ENCODE measurements around the gene ALPP.
"Not testable (repeated sequence)": the region's sequence is repeated elsewhere in the genome, so short reads cannot be mapped to it uniquely, and the experiment has no call there.

ALPP gene

DNA sequence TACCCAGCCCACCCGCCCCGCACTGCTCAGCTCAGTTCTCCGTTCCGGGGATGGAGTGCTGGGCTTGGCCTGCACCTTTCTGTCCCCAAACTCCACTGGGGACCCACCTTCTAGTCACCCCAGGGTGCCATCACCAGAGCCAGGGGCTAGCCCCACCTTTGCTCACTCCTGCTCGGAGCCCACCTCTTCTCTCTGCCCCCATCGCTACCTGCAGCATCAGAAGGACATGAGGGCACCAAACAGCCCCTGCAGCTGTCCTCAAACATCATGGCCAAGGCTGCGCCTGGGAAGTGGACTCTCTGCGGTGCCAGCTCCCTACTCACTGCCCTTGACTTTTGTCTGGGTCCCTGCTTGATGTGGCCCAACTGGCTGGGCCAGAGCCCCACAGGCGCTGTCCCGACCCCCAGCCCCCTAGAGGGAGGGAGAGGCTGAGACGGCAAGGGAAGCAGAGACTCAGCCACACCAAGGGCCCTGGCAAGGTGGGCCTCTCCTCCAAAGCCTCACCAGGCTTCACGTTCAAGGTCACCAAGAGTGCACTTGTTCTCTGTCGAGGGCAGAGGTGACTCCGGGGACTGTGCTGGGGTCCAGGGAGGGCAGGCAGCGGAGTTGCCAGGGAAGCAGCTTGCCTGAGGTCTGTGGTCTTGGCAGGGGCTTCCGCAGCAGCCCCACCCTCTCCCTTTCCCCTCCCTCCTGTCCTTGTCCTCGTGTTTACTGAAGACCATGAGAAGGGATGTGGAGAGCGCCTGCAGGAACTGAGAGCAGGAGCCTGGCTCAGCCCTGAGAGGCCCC lies 13.6 kb upstream of the ALPP start:
- DNase-seq: not testable (repeated sequence)

DNA sequence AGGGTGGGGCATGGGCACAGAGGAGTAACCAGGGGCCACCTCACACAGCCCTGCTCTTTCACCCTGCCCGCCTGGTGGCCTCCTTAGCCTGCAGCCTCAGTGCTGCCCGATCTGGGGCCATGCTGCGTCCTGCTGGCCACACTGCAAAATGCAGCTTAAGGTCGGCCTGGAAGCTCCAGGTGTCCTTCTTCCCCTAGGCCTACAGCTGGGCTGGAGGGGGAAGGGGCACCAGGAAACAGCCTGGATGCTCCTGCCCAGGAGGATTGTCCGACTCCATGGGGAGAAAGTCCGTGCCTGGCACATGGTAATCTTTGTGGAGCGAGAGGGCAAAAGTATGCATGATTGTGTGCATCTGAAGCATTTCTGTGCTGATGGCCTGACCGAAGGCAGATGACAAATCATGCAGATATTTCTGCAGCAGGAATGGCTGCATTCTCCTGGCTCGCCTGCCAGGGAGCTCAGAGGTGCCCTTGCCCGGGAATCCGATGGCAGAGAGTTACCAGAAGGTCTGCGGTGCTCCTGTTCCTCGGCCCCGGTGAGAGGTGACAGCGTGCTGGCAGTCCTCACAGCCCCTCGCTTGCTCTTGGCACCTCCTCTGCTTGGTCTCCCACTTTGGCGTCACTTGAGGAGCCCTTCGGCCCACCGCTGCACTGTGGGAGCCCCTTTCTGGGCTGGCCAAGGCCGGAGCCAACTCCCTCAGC lies 12.8 kb upstream of the ALPP start:
- peak; percentile 41 for DNase-seq

DNA sequence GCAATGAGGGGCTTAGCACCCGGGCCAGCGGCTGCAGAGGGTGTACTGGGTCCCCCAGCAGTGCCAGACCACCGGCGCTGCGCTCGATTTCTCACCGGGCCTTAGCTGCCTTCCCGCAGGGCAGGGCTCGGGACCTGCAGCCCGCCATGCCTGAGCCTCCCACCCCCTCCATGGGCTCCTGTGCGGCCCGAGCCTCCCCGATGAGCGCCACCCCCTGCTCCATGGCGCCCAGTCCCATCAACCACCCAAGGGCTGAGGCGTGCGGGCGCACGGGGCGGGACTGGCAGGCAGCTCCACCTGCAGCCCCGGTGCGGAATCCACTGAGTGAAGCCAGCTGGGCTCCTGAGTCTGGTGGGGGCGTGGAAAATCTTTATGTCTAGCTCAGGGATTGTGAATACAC lies 12.1 kb upstream of the ALPP start:
- not testable (repeated sequence) for DNase-seq

DNA sequence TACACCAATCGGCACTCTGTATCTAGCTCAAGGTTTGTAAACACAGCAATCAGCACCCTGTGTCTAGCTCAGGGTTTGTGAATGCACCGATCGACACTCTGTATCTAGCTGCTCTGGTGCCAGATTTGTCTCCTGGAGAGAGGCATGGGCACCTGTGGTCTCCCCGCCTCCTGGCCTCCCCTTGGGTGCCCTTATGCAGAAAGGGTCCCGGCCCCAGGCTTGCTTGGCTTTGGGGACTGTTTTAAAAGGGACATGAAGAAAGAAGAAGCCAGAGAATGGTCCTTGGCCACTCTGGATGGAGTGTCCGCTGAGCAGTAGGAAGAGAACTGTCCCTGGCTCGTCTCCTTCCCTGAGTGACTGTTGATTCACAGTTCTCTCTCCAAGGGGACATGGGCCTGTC lies 11.5 kb upstream of the ALPP start:
- no peak for DNase-seq

DNA sequence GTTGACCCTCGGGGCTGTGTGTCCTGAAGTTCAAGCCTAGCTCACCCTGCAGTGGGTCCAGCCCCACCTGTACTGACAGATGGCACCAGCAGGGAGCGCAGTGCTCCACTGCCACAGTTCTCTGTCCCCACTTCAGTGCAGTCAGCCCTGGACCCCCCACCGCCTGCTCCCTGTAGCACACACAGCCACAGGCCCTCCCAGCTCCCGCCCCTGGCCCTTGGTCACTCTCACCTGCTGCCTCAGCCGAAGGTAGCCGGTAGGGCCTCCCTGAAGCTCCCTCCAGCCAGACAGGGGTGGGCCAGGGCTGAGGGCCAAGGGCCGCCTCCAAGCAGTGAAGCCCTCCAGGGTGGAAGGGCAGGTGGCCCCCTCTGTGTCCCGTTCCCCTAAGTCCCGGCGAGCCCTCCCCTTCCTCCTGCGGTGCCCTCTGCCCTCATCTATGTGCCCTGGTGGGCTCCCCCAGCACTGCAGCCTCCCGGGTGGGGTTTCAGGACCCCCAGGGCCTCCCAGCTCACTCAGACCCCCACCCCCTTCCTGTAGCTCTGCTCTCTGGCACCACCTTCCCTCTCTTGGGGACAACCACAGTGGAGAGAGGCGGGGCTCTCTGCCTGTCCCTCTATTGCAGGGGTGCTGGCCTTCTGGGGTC lies 10.8 kb upstream of the ALPP start:
- DNase-seq: no peak

DNA sequence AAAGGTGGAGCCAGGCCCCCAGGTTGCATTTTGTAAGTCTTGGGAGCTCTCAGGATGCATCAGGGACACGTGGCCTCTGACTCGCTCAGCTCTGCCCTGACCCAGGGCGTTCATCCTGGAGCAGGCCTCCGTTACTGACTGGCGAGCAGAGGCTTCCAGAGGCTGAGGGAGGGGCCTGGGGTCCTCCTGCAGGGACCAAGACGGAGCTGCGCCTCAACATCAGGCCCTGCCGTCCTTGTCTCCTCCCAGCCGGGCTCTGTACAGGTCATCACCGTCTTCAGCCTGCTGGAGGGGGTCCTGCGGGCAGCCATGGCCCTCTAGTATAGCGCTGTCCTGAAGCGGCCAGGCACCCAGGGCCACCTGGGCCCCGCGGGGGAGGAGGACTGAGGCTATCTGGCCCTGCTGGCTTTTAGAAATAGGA lies 10.2 kb upstream of the ALPP start:
- DNase-seq: no peak

DNA sequence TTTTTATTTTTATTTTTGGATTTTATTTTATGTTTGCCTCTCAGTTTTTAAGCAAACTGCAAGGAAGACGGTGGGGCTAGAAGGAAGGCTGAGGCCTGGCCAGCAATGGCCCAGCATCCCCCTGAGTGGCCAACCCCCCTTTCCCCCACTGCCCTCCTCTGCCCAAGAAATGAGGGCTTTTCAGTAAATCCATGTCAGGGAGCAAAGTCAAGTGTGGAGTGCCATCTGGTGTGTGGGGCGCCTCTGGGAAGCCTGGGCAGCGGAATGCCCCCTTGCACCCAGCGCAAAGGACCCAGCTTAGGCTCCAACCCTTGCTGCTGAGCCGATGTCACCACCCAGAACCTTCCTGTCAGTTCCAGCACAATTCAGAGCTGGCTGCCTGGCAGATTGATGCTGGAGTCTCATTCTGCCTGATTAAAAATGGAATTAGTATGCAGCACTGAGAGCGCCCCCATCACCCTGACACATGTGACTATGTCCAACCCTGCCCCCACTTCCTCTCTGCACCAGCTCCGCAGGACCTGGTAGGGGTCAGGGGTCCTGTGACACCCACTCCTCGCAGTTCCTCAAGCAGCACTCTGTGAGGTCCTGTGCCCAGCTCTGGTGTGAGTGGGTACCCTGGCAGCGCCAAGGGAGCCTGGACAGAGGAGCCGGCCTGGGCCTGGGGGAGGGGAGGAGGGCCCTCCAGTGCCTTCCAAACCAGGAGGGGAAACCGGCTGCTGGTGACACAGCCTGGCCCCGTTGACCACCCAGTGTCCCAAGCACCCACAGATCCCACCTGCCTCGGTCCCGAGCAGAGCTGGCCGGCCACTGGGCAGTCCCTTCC lies 9.2 kb upstream of the ALPP start:
- DNase-seq: no peak

DNA sequence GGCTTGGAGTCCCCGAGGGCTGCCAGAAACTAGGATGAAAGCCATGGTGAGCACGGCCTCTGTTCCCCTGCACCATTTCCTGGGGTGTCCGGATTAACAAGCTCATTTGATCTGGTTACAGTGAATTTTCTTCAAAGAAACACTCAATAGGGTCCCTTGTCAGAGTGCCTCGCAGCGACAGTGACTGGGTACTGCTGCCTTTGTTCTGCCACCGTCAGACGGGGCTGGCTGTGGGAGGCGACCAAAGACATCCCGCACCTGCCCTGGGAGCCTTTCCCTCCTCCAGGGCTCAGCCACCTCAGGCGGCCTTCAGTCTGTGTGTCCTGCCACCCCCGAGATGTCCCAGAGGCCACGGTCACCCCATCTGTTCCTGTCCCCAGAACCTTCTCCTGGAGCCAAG lies 8.5 kb upstream of the ALPP start:
- not testable (repeated sequence) for DNase-seq

DNA sequence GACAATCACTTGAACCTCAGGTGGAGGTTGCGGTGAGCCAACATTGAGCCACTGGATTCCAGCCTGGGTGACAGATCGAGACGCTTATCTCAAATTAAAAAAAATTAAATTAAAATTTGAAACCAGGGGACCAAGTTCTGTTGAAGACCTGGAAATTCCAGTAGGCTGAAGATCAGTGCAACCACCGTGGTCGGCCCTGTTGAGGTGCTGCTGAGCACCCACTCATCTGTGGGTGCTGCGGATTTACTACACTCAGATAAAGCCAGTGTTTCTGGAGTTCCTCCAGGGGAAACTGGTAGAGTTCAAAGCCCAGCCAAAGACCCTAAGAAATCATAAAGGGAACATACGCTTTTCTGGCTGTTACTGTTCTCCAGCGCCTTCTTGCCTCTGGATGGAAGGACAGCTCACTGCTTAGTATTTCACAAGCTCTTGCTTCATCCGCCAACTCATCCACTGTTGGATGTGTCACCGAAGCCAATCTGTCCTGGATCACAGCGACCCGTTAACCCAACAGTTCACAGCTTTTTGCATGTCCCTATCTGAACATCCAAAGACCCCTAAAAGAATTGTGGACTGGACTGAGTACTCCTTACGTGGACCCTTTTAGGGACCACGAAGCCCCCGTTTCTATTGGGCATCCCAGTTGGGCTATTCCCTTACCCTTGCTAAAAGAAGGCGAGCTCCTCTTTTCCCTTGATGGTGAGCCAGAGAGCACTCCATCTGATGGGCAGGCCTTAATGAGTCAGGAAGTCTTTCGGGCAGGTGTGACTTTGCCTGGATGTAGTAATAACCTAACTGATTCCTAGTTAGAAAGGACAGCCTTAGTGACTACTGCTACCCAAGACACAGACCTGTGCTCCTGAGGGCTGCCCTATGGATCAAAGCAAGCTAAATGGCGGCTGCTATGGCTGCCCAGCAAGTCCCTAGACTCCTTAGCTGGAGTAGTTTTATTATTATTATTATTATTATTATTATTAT lies 6.0 kb upstream of the ALPP start:
- peak; percentile 81 for DNase-seq

DNA sequence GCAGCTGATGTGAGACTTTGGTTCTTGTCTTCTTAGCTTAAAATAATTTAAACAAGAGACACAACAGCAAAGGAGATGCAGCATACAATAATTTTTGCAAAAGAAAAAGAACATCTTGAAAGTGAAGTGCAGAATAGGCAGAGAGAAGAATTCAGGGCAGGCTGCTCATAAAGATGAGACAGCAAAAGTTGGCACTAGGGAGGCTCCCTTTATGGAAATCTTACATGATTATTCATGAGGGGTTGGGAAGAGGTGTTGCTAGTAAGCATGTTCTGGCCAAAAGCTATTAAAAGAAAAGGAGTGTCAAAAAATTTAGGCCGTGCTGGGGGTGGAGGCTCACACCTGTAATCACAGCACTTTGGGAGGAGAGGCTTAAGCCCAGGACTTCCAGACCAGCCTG lies 4.2 kb upstream of the ALPP start:
- no peak for DNase-seq

DNA sequence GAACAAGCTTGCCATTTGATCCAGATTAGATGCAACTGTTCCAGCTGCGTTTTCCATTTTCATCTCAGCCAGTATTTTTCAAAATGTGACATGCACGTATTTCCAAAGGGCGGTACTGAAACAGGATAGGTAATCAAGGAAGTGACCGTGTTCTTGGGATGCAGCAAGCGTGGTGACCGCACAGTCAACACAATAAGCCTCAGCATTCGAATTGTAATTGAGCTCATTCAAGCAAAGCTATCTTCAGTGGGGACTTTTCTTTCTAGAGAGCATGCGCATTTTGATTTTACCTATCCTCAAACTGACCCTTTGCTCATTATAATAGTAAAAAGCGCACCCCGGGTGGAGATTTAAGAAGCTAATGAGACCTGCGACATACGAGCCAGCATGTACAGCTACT lies 3.4 kb upstream of the ALPP start:
- no peak for DNase-seq

DNA sequence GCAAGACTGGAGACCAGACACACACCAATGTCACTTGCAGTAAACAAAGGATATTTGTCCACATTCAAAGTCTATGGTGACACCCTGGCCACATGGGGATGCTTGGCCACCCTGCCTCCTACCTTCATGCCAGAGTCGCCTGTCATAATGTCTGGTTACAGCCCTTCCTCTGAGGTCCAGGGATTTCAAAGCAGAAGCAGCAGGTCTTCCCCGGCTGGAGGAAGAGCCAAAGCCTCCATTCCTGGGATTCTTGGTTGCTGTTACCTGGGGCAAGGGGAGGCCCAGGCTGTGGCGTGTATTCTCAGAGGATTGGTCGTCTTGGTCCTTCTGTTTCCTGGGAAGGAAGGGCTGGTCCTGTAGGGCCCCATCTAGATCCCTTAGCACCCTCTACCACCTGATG lies 2.3 kb upstream of the ALPP start:
- no peak for DNase-seq

DNA sequence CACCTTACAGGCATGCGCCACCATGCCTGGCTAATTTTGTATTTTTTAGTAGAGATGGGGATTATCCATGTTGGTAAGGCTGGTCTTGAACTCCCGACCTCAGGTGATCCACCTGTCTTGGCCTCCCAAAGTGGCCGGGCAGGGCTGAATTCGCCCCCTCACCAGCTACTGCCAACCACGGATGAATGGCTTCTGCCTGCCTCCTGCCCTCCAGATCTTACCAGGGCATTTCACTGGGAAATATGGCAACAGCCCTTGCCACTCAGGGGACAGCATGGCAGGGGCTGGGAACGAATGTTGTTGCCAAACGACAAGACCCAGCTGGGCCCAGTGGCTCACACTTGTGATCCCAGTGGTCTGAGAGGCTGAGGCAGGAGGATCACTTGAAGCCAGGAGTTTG lies 1.8 kb upstream of the ALPP start:
- no peak for DNase-seq

DNA sequence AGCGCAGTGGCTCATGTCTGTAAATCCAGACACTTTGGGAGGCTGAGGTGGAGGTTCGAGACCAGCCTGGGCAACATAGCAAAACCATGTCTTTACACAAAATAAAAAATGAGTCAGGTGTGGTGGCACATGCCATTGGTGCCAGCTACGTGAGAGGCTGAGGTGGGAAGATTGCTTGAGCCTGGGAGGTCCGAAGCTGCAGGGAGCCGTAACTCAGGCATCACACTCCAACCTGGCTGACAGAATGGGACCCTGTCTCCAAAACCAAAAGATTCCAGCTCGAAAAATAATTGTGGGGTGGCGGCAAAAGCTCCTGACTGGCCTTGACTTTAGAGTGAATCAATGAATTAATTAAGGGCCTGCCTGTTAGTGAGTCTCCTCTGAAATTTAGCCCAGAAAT lies 1.2 kb upstream of the ALPP start:
- DNase-seq: no peak

DNA sequence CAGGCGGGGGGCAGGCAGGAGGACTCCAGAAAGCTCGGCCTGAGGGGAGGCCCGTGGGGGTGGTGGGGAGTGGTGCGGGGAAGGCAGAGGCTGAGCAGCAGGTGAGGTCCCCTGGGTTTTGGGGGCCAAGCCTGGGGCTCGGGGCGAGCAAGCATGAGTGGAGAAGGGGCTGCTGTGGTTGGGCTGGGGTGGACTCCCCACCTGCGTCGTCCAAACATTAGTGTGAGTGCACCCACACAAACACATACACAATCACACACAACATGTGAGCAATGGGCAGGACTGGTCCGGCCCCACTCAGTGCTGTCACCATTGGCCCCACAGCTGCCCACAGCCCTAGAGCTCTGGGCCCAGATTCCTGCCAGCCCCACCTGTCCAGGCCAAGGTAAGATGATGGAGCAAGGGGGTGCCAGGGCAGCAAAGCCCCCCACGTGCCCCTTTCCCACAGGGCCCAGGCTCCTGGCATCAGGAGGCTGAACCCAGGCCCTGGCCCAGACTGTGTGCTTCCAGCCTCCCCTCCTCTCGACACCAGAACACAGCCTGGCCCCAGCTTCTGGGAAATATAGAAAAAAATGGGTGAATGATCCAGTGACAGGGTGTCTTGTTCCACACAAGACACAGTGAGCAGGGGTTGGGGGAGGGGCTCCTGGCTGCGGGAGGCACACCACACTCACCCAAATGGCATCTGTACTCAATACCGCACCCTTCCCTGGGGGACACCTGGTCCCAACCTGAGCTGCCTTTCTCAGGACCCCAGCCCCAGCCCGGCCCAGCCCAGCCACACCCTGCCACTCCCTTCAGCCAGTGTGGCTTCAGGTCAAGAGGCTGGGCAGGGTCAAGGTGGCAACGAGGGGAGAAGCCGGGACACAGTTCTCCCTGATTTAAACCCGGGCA lies 463 bp upstream of the ALPP start:
- DNase-seq: no peak

DNA sequence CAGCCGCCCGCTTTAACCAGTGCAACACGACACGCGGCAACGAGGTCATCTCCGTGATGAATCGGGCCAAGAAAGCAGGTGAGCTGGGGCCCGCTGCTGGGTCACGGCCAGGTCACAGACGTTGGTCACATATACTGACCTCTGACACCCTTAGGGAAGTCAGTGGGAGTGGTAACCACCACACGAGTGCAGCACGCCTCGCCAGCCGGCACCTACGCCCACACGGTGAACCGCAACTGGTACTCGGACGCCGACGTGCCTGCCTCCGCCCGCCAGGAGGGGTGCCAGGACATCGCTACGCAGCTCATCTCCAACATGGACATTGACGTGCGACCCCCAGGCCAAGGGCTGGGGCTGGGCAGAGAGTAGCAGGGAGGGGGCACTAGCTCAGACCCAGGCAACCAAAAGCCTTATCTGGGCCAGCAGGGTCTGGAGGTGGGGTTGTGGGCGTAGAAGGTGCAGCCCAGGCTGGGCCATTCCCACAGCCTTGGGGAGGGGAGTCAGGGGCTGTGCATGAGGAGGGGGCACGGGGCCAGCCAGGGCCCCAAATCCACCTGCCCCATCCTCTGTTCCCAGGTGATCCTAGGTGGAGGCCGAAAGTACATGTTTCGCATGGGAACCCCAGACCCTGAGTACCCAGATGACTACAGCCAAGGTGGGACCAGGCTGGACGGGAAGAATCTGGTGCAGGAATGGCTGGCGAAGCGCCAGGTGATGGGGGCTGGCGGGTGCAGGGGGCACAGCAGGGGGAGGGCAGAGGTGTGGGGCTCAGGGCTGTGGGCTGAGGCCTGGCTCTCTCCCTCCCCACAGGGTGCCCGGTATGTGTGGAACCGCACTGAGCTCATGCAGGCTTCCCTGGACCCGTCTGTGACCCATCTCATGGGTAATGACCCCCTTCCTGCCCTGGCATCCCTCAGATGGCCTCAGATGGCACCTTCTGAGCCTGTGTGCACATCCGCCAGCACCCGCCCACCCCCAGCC lies 1.3 kb downstream of the ALPP start:
- not testable (repeated sequence) for DNase-seq

DNA sequence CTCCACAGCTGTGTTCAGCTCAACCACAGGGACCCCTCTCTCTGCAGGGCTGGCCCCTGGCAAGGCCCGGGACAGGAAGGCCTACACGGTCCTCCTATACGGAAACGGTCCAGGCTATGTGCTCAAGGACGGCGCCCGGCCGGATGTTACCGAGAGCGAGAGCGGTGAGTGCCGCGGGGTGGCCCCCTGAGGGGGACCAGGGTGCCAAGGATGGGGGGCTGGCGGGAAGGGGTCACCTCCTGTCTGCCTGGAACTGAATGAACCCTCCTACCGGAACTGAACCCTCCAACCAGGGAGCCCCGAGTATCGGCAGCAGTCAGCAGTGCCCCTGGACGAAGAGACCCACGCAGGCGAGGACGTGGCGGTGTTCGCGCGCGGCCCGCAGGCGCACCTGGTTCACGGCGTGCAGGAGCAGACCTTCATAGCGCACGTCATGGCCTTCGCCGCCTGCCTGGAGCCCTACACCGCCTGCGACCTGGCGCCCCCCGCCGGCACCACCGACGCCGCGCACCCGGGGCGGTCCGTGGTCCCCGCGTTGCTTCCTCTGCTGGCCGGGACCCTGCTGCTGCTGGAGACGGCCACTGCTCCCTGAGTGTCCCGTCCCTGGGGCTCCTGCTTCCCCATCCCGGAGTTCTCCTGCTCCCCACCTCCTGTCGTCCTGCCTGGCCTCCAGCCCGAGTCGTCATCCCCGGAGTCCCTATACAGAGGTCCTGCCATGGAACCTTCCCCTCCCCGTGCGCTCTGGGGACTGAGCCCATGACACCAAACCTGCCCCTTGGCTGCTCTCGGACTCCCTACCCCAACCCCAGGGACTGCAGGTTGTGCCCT lies 2.9 kb downstream of the ALPP start:
- DNase-seq: not testable (repeated sequence)

Measured in inflammatory macrophage treated with lipopolysaccharide for 4 hours (primary cell).